ENCODE results near the gene UNC45B. TPM values are rescaled to one million over a fixed set of nuclear protein-coding genes. Genes with fewer than 3 reads are reported as not detected.
"Not testable (repeated sequence)": the region's sequence is repeated elsewhere in the genome, so short reads cannot be mapped to it uniquely, and the experiment has no call there.

The UNC45B gene
- total and polyA plus RNA-seq, 2 experiments from 2014 or later, result not detected

DNA sequence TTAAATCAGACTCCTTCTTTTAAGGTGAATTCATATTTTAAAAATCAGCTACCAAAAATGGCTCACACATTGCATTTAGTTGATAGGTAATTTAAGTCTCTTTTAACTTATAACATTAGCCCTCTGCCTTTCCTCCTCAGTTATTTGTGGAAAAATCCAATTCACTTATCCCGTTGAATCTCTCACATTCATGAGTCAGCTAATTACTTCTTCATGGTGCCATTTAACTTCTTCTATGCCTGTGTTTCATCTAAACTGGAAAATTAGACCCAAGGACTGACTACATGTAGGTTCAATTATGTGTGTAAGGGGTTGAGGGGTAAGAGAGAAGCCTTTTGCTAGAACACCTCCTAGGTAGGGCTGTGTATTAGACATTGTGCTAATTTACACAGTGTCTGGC, 76.8 kb downstream of the UNC45B start:
- Histone ChIP-seq H3K9me3 (ENCODE audit: low read depth) (no peaks in the 10 kb centered on the region), H3K4me3 (no peak overlapping the region), H3K9ac (no peak overlapping the region), H3F3A (ENCODE audit: insufficient read depth) (no peaks in the 10 kb centered on the region), H3K27me3 (replicated peaks; ENCODE audit: insufficient read depth) (no peaks in the 10 kb centered on the region), H3K9me2 (ENCODE audit: insufficient read depth) (no peaks in the 10 kb centered on the region), H3K36me3 (ENCODE audit: low read depth) (no peaks in the 10 kb centered on the region), H3K27ac (no peak overlapping the region), H4K20me1 (ENCODE audit: insufficient read depth) (no peaks in the 10 kb centered on the region), H3K4me2 (ENCODE audit: unreplicated experiment) (no peak overlapping the region), H2AFZ (no peak overlapping the region), H3K4me1 (ENCODE audit: insufficient read depth) (no peaks in the 10 kb centered on the region), H3K79me2 (ENCODE audit: insufficient read depth) (no peaks in the 10 kb centered on the region)
- WGBS, 2 experiments (ENCODE audit: low coverage in 1 of 2, low lambda C conversion rate in 2 of 2, missing lambda C conversion rate in 2 of 2), result 0 to 3% methylated on average over 1 of the region's 1 CpG
- peak; percentile 16 for DNase-seq
- TF ChIP-seq EZH2phosphoT487 (IDR thresholded peaks at IDR 0.05; ENCODE audit: insufficient read depth, low read depth) (no peak), EZH2 (IDR thresholded peaks at IDR 0.05; ENCODE audit: insufficient read depth, poor library complexity, severe bottlenecking) (no peak)
- in situ Hi-C loops (cut with MboI), result no loop called here

DNA sequence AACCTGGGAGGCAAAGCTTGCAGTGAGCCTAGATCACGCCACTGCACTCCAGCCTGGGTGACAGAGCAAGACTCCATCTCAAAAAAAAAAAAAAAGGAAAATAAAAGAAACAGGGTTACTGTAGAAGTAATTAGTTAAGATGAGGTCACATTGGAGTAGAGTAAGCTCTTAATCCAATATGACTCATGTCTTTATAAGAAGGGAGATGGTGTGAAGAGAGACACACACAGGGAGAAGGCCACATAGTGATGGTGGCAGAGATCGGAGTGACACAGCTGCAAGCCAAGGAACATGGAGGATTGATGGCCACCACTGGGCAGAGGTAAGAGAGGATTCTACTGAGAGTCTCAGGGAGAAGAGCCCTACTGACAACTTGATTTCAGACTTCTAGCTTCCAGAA, 79.9 kb downstream of the UNC45B start:
- Histone ChIP-seq H3F3A (ENCODE audit: insufficient read depth) (no peaks in the 10 kb centered on the region), H3K9me3 (ENCODE audit: low read depth) (no peaks in the 10 kb centered on the region), H3K27ac (no peak overlapping the region), H3K9me2 (ENCODE audit: insufficient read depth) (no peaks in the 10 kb centered on the region), H4K20me1 (ENCODE audit: insufficient read depth) (no peaks in the 10 kb centered on the region), H2AFZ (no peak overlapping the region), H3K4me3 (no peak overlapping the region), H3K4me1 (ENCODE audit: insufficient read depth) (no peaks in the 10 kb centered on the region), H3K36me3 (ENCODE audit: low read depth) (no peaks in the 10 kb centered on the region), H3K4me2 (ENCODE audit: unreplicated experiment) (no peak overlapping the region), H3K9ac (no peak overlapping the region), H3K27me3 (replicated peaks; ENCODE audit: insufficient read depth) (no peaks in the 10 kb centered on the region), H3K79me2 (ENCODE audit: insufficient read depth) (no peaks in the 10 kb centered on the region)
- no peak for DNase-seq
- WGBS, 2 experiments (ENCODE audit: low coverage in 1 of 2, low lambda C conversion rate in 2 of 2, missing lambda C conversion rate in 2 of 2), result 80 to 87% methylated on average over 2 of the region's 2 CpGs
- no peak for TF ChIP-seq EZH2phosphoT487 (IDR thresholded peaks at IDR 0.05; ENCODE audit: insufficient read depth, low read depth)
- no peak for TF ChIP-seq EZH2 (IDR thresholded peaks at IDR 0.05; ENCODE audit: insufficient read depth, poor library complexity, severe bottlenecking)
- in situ Hi-C loops (cut with MboI), result no loop called here

DNA sequence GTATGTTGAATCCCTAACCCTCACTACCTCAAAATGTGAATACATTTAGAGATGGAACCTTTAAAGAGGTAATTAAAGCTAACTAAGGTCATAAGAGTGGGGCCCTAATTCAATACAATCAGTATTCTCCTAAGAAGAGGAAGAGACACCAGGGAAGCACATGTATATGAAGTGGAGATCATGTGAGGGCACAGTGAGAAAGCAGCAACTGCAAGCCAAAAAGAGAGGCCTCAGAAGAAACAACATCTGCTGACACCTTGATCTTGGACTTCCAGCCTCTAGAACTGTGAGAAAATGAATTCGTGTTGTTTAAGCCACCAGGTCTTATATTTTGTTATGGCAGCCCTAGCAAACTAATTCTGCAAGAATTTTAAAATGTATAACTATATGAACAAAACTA, 82.0 kb downstream of the UNC45B start:
- no peaks in the 10 kb centered on the region for H3K79me2 ChIP-seq (ENCODE audit: insufficient read depth)
- no peak overlapping the region for H3K27ac ChIP-seq
- in situ Hi-C loops (cut with MboI), result no loop called here
- WGBS, 2 experiments (ENCODE audit: low coverage in 1 of 2, low lambda C conversion rate in 2 of 2, missing lambda C conversion rate in 2 of 2), result 68 to 83% methylated on average over 1 of the region's 1 CpG
- H3K9ac ChIP-seq, result no peak overlapping the region
- no peaks in the 10 kb centered on the region for H3K36me3 ChIP-seq (ENCODE audit: low read depth)
- no peaks in the 10 kb centered on the region for H4K20me1 ChIP-seq (ENCODE audit: insufficient read depth)
- H3K9me3 ChIP-seq (ENCODE audit: low read depth), result no peaks in the 10 kb centered on the region
- H3K4me1 ChIP-seq (ENCODE audit: insufficient read depth), result no peaks in the 10 kb centered on the region
- no peak for DNase-seq
- H3K27me3 ChIP-seq (replicated peaks; ENCODE audit: insufficient read depth), result no peaks in the 10 kb centered on the region
- no peaks in the 10 kb centered on the region for H3K9me2 ChIP-seq (ENCODE audit: insufficient read depth)
- H3K4me2 ChIP-seq (ENCODE audit: unreplicated experiment), result no peak overlapping the region
- H3K4me3 ChIP-seq, result no peak overlapping the region
- no peak overlapping the region for H2AFZ ChIP-seq
- no peak for TF ChIP-seq EZH2 (IDR thresholded peaks at IDR 0.05; ENCODE audit: insufficient read depth, poor library complexity, severe bottlenecking)
- no peak for TF ChIP-seq EZH2phosphoT487 (IDR thresholded peaks at IDR 0.05; ENCODE audit: insufficient read depth, low read depth)
- H3F3A ChIP-seq (ENCODE audit: insufficient read depth), result no peaks in the 10 kb centered on the region

DNA sequence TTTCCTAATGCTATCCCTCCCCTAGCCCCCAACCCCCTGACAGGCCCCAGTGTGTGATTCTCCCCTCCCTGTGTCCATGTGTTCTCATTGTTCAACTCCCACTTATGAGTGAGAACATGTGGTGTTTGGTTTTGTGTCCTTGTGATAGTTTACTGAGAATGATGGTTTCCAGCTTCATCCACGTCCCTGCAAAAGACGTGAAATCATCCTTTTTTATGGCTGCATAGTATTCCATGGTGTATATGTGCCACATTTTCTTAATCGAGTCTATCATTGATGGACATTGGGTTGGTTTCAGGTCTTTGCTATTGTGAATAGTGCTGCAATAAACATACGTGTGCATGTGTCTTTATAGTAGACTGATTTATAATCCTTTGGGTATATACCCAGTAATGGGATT, 86.7 kb downstream of the UNC45B start:
- H4K20me1 ChIP-seq (ENCODE audit: insufficient read depth); H3K4me2 ChIP-seq (ENCODE audit: unreplicated experiment); H3K27me3 ChIP-seq (replicated peaks; ENCODE audit: insufficient read depth); H3K9me2 ChIP-seq (ENCODE audit: insufficient read depth); H3K27ac ChIP-seq; H3K4me3 ChIP-seq; in situ Hi-C loops (cut with MboI); H2AFZ ChIP-seq; H3K9me3 ChIP-seq (ENCODE audit: low read depth); H3K79me2 ChIP-seq (ENCODE audit: insufficient read depth); H3K9ac ChIP-seq; H3K36me3 ChIP-seq (ENCODE audit: low read depth); DNase-seq: not testable (repeated sequence)
- 44 to 47% methylated on average over 4 of the region's 4 CpGs for WGBS, 2 experiments (ENCODE audit: low coverage in 1 of 2, low lambda C conversion rate in 2 of 2, missing lambda C conversion rate in 2 of 2)
- Histone ChIP-seq H3K4me1 (ENCODE audit: insufficient read depth) (peaks cover 12% of the 10 kb centered on the region), H3F3A (ENCODE audit: insufficient read depth) (0 out of 2 replicates have a peak, but pooled peaks cover 10% of the 10 kb centered on the region)

DNA sequence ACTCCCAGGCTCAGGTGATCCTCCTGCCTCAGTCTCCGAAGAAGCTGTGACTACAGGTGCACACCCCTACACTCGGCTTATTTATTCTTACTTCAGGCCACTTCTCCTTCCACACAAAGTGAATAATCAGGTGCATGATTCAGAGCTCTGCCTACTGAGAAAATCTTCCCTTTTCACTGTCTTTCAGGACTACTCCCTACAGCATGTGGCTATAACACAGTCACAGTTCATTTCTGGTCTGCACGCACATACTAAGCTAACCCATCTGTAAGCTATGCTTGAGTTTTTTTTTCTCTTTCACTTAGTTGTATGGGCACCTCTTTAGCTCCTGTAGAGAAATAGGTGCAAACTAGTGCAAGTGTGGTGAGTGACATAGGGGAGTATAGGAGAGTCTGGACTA, 87.7 kb downstream of the UNC45B start:
- Histone ChIP-seq H2AFZ (no peak overlapping the region), H3K9ac (no peak overlapping the region), H3K4me1 (ENCODE audit: insufficient read depth) (peaks cover 18% of the 10 kb centered on the region), H3F3A (ENCODE audit: insufficient read depth) (0 out of 2 replicates have a peak, but pooled peaks cover 11% of the 10 kb centered on the region), H3K36me3 (ENCODE audit: low read depth) (no peaks in the 10 kb centered on the region), H3K4me2 (ENCODE audit: unreplicated experiment) (no peak overlapping the region), H4K20me1 (ENCODE audit: insufficient read depth) (no peaks in the 10 kb centered on the region), H3K79me2 (ENCODE audit: insufficient read depth) (no peaks in the 10 kb centered on the region), H3K27ac (no peak overlapping the region), H3K27me3 (replicated peaks; ENCODE audit: insufficient read depth) (no peaks in the 10 kb centered on the region), H3K9me3 (ENCODE audit: low read depth) (no peaks in the 10 kb centered on the region), H3K4me3 (no peak overlapping the region), H3K9me2 (ENCODE audit: insufficient read depth) (no peaks in the 10 kb centered on the region)
- 84 to 98% methylated on average over 3 of the region's 3 CpGs for WGBS, 2 experiments (ENCODE audit: low coverage in 1 of 2, low lambda C conversion rate in 2 of 2, missing lambda C conversion rate in 2 of 2)
- no peak for TF ChIP-seq EZH2phosphoT487 (IDR thresholded peaks at IDR 0.05; ENCODE audit: insufficient read depth, low read depth)
- TF ChIP-seq EZH2 (IDR thresholded peaks at IDR 0.05; ENCODE audit: insufficient read depth, poor library complexity, severe bottlenecking), result no peak
- in situ Hi-C loops (cut with MboI), result no loop called here
- no peak for DNase-seq

Measured in GM23248 (cell line).